Activated CD8-positive, alpha-beta memory T cell treated with anti-CD3 and anti-CD28 coated beads, Interleukin-2, amount 50 U/mL, for 4 hours (primary cell): ENCODE measurements around the gene TUBGCP3.

Experiments used
- DNase-seq: peaks from one replicate; pipeline ENCODE4 v3.0.0-alpha.2; 2020

Gene TUBGCP3

DNA sequence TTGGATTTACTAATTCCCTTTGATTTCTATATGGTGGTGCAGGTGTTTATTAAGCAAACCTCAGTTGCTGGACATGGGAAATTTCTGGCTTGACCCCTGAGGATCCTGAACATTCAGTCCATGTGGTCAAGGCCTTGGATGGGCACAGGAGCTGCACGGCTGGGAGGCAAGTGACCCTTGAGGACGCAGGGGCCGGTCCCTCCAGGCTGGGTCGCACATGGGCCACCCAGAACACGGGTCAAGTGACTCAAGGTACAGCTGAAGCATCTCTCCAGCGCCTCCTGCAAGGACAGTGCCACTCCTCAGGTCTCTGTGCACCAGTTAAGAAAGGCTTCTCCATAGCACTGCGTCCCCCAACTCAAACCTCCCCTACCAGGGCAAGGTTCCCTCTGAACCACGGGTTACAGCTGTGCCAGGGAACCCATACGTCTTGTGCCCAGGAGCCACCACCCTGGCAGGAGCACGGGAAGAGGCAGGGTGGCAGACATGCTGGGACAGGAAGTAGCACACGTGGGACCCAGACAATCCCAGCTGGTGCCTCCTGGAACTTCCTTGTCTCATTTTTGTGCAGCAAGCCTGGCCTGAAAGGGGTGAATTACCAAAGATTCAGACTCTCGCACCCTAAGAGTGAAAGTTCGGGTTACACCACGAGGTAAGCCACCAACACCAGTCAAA lies 118.7 kb downstream of the TUBGCP3 start:
- no peak for DNase-seq

DNA sequence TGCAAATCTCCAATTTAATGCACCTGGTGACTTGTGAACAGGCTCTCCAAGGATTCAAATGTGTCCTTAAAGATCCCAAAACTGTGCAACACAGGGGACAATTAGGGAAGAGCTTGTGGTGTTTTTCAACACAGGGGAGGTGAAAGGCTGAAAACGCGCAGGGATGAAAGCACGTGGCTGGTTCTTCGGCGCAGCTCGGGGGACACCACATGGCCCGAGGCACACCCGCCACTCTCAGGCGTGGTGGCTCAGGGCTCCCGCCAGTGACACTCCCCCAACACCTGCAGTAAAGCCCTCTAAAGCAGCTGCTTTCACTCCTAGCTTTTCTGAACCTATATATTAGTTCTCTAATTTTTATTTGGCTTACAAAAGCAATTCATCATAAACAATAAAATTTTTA lies 119.9 kb downstream of the TUBGCP3 start:
- no peak for DNase-seq

DNA sequence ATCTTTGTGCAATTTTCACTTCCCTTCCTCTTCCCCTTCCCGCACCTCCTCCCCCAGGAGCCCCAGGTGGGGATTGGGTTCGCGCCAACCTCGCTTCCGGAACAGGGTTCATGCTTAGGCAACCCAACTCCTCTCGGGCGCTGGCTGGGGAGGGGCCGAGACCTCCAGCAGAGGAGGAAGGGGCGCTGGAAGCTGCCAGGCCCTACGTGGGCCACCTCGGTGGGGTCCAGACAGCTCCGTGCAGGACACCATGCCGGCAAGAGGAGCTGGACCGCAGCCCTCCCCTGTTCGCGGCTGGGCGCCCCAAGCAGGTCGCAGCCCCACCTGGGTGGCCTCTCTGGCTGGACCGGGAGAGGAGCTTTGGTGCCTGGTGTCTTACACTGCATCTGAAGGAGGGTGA lies 120.7 kb downstream of the TUBGCP3 start:
- no peak for DNase-seq

DNA sequence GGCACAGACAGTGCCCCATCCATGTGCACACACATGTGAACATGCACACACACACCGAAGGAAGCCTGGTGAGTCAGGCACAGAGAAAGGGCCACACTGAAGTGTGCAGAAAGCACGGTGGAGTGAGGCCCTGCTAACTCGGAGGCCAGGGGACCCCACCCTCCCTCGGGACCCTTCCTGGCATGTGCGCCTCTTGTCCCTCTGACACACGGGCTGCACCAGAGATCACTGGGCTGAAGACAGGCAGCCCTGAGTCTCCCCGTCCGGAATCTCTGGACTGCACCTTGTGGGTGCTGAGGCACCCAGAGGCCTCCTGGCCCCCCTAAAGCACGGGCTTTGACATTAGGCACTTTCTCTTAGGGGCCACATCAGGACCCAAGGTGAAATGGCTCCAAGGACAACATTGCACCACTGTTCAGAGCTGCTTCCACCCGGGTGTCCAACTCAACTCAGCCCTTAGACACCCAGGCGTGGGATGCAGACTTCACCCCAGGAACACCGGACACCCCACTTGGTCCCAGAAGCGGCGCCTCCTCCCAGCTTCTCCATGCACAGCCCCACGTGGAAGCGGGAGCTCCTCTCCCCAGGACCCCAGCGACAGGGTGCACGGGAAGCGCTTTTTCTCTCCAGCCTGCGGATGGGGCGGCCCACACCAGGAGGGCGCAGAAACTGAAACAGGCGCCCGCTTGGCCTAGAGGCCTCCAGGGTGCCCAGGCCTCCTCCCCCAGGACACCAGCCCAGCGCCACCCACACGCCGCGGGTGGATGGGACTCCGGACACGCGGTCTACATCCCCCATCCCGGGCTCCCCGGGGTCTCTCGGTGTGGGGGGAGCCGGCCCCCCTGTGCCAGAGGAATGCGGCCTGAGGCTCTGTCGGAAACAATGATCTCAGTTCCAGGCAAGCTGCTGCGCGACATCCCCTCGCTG lies 121.6 kb downstream of the TUBGCP3 start:
- DNase-seq: no peak

DNA sequence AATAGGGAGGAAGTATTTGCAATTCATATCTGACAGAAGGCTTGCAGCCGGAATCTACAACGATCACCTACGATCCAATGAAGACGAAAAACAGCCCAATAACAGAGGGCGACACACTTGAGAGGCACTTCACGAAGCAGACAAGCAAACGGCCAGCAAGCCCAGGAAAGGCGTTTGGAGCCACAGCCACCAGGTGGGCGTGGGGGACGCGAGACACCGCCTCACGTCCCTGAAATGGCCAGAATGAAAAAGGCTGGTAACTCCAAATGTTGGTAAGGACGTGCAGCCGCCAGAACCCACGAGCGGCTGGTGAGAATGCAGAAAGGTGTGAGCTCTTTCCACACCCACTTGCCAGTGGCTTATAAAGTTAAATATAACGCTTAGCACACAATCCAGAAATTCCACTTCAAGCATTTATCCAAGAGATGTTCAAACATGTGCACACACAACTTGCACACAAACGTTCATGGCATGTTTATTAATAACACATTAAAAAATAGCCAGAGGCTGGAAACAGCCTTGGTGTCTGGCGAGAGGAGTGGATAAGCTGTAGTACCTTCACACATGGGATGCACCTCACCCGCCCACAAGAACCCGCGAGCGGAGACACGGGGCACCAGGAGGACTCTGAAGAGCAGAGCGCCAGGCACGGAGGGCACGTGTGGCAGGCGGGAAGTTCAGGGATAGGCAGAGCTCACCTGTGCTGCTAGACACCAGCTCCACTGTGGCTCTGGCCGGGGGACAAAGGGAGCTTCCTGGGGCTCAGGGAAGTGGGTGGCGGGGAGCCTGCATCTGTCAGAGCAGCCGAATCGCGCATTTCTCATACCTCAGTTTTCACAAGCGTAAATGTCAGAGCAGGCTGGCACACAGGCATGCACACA lies 122.5 kb downstream of the TUBGCP3 start:
- no peak for DNase-seq

DNA sequence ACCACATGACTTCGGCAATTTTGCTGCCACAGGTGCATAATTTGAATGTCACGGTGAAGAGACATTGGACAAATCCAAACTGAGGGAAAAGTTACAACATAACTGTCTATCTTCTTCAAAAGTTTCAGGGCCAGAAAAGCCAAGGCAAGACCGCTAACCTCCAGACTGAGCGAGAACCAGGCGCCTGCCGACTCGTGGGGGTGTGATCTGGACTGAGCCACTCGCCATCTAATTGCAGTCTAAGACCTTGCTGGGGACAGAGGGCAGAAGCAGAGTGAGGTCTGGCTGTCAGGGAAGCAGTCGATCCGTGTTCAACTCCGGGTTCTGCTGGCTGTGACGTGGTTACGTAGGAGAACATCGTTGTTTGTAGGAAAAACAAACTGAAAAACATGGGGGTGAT lies 123.2 kb downstream of the TUBGCP3 start:
- DNase-seq: no peak

DNA sequence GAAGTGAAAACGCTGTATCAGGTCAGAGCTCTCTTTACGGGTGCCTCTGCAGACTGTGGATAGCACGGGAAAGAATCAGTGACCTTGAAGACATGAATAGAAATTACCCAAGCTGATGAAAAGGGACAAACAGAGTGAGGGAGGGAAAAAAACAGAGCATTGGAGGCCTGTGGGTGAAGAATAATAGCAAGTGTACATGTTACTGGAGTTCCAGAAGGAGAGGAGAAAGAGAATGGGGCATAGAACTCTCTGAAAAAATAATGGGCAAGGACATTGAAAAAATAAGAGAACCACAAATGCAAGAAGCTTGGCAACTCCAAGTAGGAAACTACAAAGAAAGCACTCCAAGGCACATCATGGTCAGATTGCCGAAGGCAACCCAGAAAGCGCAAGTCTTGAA lies 125.5 kb downstream of the TUBGCP3 start:
- DNase-seq: no peak

DNA sequence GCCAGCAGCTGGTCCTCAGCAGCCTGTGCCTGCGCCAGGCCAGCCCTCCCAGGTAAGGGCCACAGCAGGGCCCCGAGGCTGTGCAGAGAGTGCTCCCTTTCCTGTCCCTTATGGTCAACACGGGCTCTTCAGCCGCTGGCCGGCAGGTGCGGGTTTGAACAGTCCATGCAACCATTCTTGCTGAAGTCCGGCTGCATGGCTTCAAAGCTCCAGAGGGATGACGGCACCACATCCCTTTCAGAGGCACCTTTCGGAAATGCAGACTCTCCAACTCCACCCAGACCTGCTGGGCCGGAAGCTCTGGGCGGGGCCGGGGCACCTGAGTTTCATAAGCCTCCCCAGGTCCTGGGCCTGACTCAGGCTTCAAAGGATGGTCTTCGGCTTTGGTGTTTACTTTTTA lies 130.5 kb downstream of the TUBGCP3 start:
- DNase-seq: no peak

DNA sequence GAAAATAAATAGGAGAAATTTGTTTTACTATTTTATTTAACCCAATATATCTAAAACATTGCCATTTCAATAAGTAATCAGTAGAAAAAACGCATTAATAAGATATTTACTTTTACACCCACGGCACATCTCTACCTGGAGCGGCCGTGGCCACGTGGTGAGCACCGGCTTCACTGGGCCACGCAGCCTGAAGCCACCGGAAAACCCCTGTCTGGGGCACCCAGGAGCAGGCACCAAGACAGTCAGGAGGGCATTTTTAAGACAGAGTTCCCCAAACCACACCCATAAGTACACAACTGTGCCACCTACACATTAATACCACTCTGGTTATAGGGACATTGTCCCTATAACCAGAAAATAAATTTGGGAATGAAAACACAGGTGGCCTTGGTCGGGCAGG lies 130.9 kb downstream of the TUBGCP3 start:
- no peak for DNase-seq

DNA sequence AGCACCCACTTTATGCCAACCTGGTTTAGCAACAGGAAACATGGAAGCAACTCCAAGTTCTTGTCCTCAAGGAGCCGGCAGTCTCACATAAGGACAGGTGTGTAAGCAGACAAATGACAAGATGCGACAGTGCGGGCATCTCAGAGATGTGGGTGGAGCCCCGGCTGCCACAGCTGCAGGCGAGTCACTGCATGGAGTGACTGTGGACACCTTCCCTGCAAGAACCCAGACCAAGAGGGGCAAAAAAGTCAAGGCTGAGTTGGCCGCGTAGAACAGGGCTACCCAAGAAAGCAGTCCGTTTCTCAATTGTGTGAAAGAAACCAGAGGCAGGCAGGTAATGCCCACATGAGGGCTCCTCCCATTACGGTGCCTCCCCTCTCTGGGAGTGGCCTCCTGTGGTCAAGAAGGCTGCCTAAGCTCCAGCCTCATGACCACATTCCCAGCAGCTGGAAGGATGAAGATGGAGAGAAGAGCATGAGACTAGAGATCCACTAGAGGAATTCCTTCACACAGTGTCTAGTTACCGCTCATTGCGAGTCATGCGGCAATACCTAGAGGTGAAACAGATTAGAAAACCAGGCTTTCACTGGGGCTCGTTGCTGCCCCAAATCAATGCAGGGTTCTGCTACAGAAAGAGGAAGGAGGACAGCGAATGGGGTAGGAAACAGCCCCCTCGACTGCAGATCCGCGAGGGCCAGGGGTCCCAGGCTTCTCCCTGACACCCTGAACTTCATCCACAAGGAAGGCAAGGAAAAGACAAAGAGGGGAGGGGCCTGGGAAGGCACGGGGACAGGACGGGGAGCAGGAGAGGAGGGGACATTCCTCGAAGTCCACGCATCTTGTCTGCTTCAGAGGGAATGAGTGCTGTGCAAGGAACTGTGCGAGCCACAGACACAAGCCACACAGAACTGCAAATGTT lies 131.6 kb downstream of the TUBGCP3 start:
- no peak for DNase-seq

DNA sequence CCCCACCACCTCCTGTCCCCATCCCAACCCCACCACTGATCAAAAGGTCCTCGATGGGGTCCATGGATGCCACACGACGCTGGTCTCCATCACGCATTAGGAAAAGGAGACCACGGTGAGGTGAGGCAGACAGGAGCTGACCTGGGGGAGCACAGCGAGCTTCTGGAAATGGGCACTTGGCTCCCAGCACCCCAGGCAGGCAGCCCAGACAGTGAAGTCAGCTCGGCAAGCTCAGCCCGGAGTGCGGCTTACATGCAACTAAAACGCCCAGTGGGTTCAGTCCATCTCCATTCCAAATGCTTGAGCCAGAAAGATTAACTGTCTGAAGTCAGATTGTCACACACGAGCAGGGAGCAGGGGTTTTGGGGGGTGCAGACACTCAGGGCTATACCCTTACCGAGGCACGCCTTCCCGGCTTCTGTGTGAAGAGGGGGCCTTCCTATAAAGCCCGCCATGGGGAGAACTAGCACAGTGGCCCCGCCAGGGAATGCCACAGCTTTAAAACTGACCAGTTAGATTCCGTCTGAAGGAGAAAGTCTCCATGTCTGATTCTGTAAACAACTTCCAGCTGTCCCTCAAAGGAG lies 132.4 kb downstream of the TUBGCP3 start:
- no peak for DNase-seq

DNA sequence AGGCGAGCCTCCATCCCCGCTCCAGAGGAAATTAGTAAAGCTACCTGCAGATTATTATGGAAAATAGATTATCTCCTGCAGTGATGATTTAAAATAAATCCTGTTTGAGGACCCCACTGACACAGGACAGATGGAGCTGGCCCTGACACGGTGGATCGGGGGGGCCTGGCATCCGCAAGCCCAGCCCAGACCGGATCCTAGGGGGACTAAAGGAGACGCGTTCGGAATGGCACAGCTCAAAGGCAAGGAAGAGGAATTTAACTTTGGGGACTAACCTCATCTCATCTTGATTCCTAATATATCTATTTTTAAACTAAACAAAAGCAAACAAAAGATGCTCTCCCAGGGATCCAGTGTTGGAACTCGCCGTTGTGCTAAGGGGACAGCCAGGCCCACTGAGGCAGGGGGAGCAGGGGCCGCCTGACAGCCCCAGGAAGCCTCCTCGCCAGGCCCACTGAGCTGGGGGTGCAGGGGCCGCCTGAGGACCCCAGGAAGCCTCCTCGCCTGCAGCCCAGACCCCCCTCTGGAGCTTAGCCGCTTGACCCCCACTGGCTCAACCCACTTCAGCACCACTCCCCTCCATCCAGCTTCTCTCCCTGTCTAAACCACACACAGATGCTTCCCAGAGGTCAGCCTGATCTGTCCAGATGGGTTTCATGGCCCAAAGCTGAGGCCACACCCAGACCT lies 133.2 kb downstream of the TUBGCP3 start:
- no peak for DNase-seq

DNA sequence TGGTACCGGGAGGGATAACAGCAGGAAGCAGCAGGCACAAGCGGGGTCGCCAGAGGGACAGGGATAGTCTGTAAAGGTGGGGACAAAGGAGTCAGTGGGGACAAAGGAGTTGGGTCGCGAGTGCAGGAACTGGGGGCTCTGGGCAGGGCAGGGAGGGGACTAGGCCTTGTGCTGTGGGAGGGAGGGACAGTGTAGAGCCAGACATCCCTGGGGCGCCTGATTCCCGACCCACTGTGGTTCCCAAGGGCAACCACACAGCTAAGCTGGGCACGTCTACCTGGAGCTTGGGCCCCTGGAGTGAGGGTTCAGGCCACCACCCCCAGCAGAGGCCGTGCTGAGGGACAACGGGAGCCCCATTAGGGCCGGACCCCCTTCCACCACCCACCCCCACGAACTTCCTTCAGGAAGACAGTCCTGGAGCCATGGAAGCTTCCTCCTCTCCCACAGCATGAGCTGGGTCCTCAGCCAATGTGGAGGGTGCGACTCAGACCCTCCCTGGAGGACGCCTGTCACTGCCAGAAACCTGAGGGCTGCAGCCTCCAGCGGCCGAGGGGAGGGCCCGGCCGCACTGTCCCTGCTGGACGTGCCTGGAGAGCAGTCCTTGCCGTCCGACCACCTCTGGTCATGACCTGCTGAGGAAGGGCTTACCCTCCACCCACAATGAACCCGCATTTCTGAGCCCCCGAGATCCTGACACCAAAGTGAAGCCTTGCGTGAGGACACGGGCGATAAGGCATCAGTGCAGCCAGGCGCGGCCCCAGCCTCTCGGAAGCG lies 133.9 kb downstream of the TUBGCP3 start:
- DNase-seq: no peak

DNA sequence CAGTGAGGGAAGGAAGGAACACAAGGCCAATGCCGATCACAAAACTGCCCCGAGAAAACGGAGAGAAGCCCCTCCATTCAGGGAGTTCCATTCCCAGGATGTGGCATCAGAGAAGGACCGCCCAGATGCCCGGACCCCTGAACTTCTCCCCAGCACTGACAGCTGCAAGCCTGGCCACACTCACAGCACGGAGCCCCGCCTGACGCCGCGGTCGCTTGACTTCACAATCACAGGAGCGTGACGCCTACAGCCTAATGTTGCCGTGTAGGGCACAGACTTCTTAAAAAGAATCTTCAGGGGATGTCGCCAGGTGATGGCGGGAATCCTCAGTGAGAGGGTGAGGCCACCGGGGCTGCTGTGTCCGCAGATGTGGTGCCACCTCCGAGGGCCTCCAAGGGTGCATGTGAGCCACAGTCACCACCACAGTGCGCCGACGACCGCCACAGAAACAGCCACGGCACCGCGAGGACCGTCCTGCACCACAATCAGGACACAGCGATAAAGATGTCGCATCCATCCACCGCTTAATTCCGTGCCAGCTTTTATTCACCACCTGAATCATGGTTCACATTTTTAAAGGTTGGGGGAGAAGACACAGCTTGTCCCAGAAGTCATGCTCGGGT lies 134.6 kb downstream of the TUBGCP3 start:
- no peak for DNase-seq

DNA sequence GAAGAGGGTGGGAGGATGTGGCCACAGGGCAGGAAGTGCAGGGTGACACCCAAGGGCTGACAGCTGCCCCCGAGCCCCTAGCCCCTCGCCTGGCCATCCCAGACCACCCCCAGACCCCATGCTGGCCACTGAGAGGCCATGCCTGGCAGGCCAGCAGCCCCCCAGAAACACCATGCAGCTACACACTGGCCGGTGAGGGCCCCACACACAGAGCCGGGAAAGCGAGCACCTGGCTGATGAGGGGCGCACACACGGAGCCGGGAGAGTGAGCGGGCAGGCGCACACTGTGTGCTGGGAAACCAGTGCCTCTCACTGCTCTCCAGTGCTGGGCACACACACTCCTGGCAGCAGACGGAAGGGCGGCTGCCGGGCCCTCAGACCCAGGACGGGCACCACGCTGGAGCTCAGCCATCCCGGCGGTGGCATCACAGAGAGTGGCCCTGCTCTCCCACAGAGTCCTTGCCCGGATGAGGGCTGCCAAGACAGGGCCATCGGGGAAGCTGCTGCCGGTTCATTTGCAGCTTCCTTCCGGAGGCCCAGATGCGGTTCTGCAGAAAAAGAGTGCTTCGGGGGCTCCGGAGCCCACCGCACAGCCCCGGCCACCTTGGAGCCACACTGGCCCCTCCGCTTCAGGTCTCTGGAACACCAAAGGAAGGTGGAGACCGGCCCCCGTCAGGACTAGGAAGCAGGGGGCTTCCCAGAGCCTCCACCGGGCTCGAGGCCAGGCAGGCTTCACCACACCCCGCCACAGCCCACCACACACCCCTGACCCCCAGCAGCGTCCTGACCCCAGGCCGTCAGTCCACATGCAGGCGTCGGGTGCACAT lies 135.4 kb downstream of the TUBGCP3 start:
- DNase-seq: no peak

DNA sequence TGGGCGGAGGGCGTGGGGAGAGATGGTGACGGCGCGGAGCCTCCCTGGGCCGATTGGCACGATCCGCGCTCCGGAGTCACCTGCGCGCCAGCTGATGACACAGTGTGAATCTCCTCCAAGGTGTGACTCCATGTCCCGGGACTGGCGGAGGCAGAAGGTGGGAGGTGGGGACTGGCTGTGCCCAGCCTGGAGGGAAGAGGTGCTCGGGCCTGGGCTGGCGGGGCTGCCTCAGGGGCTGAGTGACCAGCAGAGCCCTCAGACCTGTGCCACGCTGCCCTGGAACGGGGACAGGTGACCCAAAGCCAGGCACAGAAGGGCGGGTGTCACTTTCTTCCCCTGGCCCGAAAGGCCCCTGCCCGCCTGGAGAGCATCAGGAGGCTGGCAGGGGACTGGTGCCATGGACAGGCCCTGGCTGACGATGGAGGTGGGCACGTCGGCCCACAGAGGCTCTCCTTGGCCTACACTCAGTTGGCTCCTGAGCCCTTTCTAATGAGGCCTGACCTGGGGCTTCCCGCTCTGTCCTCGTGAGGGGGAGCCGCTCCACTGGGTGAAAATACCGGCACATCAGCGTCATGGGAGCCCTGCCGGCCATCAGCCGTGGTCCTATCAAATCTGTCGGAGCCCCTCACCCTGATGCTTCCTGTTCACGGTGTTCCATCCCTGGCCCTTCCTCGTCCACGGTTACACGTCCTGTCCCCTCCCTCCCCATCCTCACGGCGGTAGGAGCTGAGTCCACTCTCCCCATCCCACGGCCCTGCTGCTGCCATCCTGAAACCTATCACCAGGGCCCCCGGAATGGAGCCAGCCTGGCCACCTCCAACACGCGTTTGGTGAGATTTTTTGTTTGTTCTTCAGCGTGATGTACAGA lies 136.2 kb downstream of the TUBGCP3 start:
- DNase-seq: no peak

DNA sequence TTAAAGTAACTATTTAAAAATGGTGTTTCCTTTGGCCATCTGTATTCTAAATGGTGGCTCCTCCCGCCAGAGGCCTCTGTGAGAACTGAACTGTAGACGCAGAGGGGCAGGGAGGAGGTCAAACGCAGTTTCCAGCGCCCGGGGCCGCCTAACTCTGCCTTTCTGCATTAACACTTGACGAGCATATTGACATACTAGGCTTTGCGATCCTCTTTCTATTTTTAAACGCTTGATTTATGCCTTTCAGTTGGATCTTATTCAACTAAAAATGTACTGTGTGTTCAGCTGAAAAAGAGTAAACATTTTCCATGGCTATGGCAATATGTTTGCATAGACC lies 137.1 kb downstream of the TUBGCP3 start:
- DNase-seq: no peak
